Chondrocyte (in vitro differentiated cells): ENCODE measurements around the gene SAGE1. TPM values are rescaled to one million over a fixed set of nuclear protein-coding genes. Genes with fewer than 3 reads are reported as not detected.
"Not testable (repeated sequence)": the region's sequence is repeated elsewhere in the genome, so short reads cannot be mapped to it uniquely, and the experiment has no call there.

ENCODE experiments used
- DNase-seq: peaks from one replicate; pipeline ENCODE4 v3.0.0; 2021; ENCODE audit warnings: mixed read lengths, low spot score
- H3K27ac Mint-ChIP-seq: one replicate; pipeline ENCODE4 v1.8.0; 2021; ENCODE audit warnings: mild to moderate bottlenecking, moderate library complexity, mixed read lengths; ENCODE audit not compliant: unreplicated experiment
- H3K27me3 Mint-ChIP-seq: 2 replicates; pipeline ENCODE4 v1.8.0; 2021; ENCODE audit warnings: low read depth, mixed read lengths
- H3K36me3 Mint-ChIP-seq: 2 replicates; pipeline ENCODE4 v1.8.0; 2021; ENCODE audit warnings: low read depth, mixed read lengths
- H3K4me1 Mint-ChIP-seq: 2 replicates; pipeline ENCODE4 v1.8.0; 2021; ENCODE audit warnings: low read depth, mild to moderate bottlenecking, mixed read lengths
- H3K4me3 Mint-ChIP-seq: one replicate; pipeline ENCODE4 v1.8.0; 2021; ENCODE audit warnings: mild to moderate bottlenecking, moderate library complexity, mixed read lengths; ENCODE audit not compliant: unreplicated experiment
- H3K9me3 Mint-ChIP-seq: 2 replicates; pipeline ENCODE4 v1.8.0; 2021; ENCODE audit warnings: low read depth, mixed read lengths
- long read RNA-seq: library from polyadenylated mRNA; stranded (forward); transcript quantifications from one replicate; pipeline ENCODE4 v2.0.0, GENCODE V29; 2021
- total RNA-seq: library from RNA; stranded (reverse); gene quantifications from 3 replicates; pipeline ENCODE4 v1.2.1, GENCODE V29; 2021
- TF ChIP-seq, protein P1 (sequence below): fragments of 200-600 bp; sonication (generic); IDR thresholded peaks from 2 replicates; pipeline ENCODE4 v1.5.0; 2021; ENCODE audit warnings: antibody characterized with exemption, mild to moderate bottlenecking, moderate library complexity

Gene SAGE1, protein sequence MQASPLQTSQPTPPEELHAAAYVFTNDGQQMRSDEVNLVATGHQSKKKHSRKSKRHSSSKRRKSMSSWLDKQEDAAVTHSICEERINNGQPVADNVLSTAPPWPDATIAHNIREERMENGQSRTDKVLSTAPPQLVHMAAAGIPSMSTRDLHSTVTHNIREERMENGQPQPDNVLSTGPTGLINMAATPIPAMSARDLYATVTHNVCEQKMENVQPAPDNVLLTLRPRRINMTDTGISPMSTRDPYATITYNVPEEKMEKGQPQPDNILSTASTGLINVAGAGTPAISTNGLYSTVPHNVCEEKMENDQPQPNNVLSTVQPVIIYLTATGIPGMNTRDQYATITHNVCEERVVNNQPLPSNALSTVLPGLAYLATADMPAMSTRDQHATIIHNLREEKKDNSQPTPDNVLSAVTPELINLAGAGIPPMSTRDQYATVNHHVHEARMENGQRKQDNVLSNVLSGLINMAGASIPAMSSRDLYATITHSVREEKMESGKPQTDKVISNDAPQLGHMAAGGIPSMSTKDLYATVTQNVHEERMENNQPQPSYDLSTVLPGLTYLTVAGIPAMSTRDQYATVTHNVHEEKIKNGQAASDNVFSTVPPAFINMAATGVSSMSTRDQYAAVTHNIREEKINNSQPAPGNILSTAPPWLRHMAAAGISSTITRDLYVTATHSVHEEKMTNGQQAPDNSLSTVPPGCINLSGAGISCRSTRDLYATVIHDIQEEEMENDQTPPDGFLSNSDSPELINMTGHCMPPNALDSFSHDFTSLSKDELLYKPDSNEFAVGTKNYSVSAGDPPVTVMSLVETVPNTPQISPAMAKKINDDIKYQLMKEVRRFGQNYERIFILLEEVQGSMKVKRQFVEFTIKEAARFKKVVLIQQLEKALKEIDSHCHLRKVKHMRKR
- not detected in 3 replicates for total RNA-seq
- long read RNA-seq, result 0 reads

DNA sequence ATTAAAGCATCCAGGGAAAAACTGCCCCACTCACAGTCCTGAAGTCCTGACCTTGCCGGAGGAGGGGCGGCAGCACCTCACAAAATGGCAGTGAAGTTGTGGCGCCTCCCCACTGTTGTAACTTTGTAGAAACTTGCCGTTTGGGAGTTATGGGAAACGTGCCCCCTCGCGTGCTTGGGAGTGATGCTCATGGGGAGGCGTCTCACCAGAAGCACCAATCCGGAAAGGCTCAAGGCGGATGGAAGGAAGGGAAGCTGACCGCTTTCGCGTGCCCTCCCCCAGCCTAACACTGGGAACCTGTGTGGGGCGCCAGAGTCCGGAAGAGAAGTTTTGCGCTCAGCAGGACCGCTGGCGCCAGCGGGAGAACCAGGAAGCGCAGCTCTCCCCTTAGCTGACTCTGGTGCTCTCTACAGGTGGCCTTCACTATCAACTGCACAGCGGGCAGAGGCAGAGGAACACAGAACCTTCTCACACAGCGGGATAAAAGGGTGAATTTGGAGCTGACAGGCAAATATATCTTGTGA, at the start of gene SAGE1, which contains the start of gene CT45A10:
TSS of gene SAGE1 (plus strand) at position 423 of the 524 bp plus-strand sequence. CDS start 2,527 bp downstream, outside the sequence.
TSS of gene CT45A10 (minus strand) at position 151 of the 524 bp plus-strand sequence. CDS start 8,100 bp downstream, outside the sequence.
- Mint-ChIP-seq H3K27ac (no peak within 1 kb of the TSS), H3K36me3 (no peaks in the 10 kb centered on the region), H3K27me3 (no peaks in the 10 kb centered on the region), H3K4me3 (no peak within 1 kb of the TSS), H3K9me3 (peaks cover 13% of the 10 kb centered on the region), H3K4me1 (no peaks in the 10 kb centered on the region)
- no peak for DNase-seq
- TF ChIP-seq, protein P1, sequence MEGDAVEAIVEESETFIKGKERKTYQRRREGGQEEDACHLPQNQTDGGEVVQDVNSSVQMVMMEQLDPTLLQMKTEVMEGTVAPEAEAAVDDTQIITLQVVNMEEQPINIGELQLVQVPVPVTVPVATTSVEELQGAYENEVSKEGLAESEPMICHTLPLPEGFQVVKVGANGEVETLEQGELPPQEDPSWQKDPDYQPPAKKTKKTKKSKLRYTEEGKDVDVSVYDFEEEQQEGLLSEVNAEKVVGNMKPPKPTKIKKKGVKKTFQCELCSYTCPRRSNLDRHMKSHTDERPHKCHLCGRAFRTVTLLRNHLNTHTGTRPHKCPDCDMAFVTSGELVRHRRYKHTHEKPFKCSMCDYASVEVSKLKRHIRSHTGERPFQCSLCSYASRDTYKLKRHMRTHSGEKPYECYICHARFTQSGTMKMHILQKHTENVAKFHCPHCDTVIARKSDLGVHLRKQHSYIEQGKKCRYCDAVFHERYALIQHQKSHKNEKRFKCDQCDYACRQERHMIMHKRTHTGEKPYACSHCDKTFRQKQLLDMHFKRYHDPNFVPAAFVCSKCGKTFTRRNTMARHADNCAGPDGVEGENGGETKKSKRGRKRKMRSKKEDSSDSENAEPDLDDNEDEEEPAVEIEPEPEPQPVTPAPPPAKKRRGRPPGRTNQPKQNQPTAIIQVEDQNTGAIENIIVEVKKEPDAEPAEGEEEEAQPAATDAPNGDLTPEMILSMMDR, result no peak

DNA sequence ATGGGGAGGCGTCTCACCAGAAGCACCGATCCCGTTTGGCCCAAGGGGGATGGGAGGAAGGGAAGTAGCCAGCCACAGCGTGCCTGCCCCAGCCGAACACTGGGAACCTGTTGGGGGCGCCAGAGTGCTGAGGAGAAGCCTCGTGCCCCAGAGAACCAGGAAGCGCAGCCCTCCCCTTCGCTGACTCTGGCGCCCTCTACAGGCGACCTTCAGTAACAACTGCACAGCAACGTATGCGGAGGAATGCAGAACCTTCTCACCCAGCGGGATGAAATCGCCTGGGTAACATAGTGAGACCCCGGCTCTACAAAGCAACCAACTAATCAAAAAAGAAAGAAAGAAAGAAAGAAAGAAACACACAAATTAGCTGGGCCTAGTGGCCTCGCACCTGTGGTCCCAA, 39.1 kb upstream of the SAGE1 start, which contains the start of gene CT45A8:
TSS of gene CT45A8 (minus strand) at position 101 of the 400 bp plus-strand sequence. CDS start 3,755 bp downstream, outside the sequence.
- H3K4me1 Mint-ChIP-seq, DNase-seq: not testable (repeated sequence)

DNA sequence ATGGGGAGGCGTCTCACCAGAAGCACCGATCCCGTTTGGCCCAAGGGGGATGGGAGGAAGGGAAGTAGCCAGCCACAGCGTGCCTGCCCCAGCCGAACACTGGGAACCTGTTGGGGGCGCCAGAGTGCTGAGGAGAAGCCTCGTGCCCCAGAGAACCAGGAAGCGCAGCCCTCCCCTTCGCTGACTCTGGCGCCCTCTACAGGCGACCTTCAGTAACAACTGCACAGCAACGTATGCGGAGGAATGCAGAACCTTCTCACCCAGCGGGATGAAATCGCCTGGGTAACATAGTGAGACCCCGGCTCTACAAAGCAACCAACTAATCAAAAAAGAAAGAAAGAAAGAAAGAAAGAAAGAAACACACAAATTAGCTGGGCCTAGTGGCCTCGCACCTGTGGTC, 21.8 kb upstream of the SAGE1 start, which contains the start of gene CT45A9:
TSS of gene CT45A9 (minus strand) at position 101 of the 400 bp plus-strand sequence. CDS start 3,751 bp downstream, outside the sequence.
- not testable (repeated sequence) for H3K4me1 Mint-ChIP-seq, H3K4me3 Mint-ChIP-seq, H3K36me3 Mint-ChIP-seq, DNase-seq, H3K27ac Mint-ChIP-seq, H3K27me3 Mint-ChIP-seq, H3K9me3 Mint-ChIP-seq

More for the DNA sequence above, 39.1 kb upstream of the SAGE1 start, which contains the start of gene CT45A8:
- not testable (repeated sequence) for H3K9me3 Mint-ChIP-seq, H3K36me3 Mint-ChIP-seq, H3K4me3 Mint-ChIP-seq, H3K27me3 Mint-ChIP-seq, H3K27ac Mint-ChIP-seq

DNA sequence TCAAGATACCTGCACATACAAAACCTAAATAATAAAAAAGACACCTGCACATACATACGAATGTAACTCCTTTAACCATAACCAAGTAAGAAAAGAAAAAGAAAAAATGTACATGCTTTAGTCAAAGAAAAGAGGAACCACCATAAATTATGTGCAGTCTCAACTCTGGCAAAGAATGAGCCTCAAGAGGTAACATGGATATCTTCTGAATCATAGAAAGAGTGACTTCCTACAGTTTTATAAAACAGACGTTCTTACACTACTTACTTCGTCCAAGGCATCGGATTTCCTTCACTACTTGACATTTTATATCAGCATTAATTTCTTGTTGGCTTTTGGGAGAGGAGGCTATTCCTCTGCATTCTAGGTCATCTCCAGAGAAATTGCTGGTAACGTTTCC, 10.8 kb upstream of the SAGE1 start:
- DNase-seq, H3K36me3 Mint-ChIP-seq, H3K4me1 Mint-ChIP-seq, H3K27me3 Mint-ChIP-seq, H3K9me3 Mint-ChIP-seq, H3K27ac Mint-ChIP-seq, H3K4me3 Mint-ChIP-seq: not testable (repeated sequence)

DNA sequence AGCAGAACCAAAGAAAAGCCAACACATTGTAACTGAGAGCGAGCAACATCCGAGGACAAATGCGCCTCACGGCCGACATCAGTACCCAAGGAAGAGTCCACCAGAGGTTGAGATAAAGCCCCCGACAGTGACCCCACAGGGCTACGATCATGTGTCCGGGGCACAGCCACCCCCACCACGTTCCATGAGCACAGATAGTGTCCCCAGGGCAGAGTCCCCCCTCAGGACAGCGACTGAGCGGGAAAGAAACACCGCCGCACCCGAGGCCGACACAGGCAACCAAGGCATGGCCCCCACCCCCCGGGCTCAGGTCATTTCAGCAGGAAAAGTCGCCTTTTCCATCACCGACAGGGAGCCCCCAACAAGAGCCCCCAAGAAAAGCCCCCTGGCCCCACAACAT, 5.3 kb upstream of the SAGE1 start:
- not testable (repeated sequence) for H3K4me1 Mint-ChIP-seq, H3K27me3 Mint-ChIP-seq, H3K4me3 Mint-ChIP-seq, H3K27ac Mint-ChIP-seq, H3K36me3 Mint-ChIP-seq, H3K9me3 Mint-ChIP-seq
- peak; percentile 96 for DNase-seq

DNA sequence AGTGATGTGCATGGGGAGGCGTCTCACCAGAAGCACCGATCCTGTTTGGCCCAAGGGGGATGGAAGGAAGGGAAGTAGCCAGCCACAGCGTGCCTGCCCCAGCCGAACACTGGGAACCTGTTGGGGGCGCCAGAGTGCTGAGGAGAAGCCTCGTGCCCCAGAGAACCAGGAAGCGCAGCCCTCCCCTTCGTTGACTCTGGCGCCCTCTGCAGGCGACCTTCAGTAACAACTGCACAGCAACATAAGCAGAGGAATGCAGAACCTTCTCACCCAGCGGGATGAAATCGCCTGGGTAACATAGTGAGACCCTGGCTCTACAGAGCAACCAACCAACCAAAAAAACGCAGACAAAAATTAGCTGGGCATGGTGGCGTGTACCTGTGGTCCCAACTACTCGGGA, 4.5 kb upstream of the SAGE1 start:
- not testable (repeated sequence) for H3K4me3 Mint-ChIP-seq, DNase-seq, H3K9me3 Mint-ChIP-seq, H3K4me1 Mint-ChIP-seq, H3K27me3 Mint-ChIP-seq, H3K27ac Mint-ChIP-seq, H3K36me3 Mint-ChIP-seq
- TF ChIP-seq, protein P1, result peak; percentile 40
